Hepatocyte (in vitro differentiated cells): Measurements from ENCODE around the gene CROCC.

ENCODE experiments used
- EZH2 ChIP-seq: fragments of 200-600 bp; sonication (generic); IDR thresholded peaks from 2 replicates; pipeline ENCODE4 v1.6.1; 2016; ENCODE audit warnings: antibody characterized with exemption, mild to moderate bottlenecking, borderline replicate concordance
- EZH2phosphoT487 ChIP-seq: fragments of 200-600 bp; sonication (generic); IDR thresholded peaks from one replicate; pipeline ENCODE4 v1.6.1; 2018; ENCODE audit warnings: antibody characterized with exemption, mild to moderate bottlenecking, low read depth, moderate library complexity; ENCODE audit not compliant: unreplicated experiment, severe bottlenecking
- TF ChIP-seq, protein P1 (sequence below): fragments of 200-600 bp; sonication (generic); IDR thresholded peaks from 2 replicates; pipeline ENCODE4 v1.5.1; 2016; ENCODE audit warnings: antibody characterized with exemption, mild to moderate bottlenecking; ENCODE audit not compliant: poor library complexity

DNA sequence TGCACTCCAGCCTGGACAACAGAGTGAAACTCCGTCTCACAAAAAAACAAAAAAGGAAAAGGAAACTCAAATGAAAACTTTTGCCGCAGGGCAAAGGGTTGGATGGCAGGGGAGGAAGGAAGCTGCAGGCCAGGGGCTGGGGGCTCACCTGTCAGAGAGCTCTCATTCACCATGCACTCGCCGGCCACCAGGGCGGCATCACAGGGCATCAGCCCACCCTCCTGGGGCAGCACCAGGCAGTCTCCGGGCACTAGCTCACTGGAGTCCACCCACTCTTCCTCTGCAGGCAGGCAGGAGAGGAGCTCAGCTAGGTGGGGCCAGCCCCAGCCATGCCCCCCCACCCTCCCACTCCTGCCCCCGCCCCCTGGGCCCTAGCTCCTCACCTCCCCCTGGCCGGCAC, 78.1 kb downstream of the CROCC start:
- TF ChIP-seq, protein P1, sequence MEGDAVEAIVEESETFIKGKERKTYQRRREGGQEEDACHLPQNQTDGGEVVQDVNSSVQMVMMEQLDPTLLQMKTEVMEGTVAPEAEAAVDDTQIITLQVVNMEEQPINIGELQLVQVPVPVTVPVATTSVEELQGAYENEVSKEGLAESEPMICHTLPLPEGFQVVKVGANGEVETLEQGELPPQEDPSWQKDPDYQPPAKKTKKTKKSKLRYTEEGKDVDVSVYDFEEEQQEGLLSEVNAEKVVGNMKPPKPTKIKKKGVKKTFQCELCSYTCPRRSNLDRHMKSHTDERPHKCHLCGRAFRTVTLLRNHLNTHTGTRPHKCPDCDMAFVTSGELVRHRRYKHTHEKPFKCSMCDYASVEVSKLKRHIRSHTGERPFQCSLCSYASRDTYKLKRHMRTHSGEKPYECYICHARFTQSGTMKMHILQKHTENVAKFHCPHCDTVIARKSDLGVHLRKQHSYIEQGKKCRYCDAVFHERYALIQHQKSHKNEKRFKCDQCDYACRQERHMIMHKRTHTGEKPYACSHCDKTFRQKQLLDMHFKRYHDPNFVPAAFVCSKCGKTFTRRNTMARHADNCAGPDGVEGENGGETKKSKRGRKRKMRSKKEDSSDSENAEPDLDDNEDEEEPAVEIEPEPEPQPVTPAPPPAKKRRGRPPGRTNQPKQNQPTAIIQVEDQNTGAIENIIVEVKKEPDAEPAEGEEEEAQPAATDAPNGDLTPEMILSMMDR, result no peak
- TF ChIP-seq EZH2phosphoT487 (no peak), EZH2 (no peak)
